ENCODE measurements around the gene PLXDC2.

PLXDC2 gene

DNA sequence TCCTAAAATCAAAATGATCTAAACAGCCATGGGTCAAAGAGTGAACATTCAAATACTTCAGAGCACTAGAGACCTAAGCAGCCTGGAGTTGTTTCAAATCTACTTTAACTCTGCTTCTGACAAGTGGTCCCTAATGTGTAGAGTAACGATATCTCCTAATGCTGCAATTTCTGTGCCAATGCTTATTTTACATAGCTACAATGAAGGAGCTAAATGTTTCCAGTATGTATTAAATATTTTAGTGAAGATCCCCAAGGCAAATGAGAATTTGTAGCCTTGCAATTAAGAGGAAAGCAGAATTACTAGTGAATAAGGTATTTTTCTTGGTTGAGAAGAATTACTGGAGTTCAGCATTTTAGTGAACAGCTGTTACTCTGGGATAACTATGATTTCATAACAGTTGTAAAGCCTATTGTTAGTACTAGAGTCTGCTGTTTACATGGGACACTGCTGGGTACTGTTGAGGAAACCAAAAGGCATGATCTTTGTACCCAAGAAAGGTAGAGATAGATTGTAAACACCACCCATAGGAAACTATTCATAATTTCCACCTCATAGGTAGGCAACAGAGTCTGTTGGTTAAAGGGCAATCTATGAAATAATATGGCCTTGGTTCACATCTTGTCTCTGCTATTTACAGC, 271.9 kb downstream of the PLXDC2 start:
- Histone ChIP-seq H3K4me1 (ENCODE audit: control insufficient read depth, low read length) (no peaks in the 10 kb centered on the region), H3K79me2 (ENCODE audit: control insufficient read depth, low read length) (no peaks in the 10 kb centered on the region), H3K36me3 (ENCODE audit: control insufficient read depth, low read length) (no peaks in the 10 kb centered on the region), H3K27me3 (ENCODE audit: control insufficient read depth, low read length) (no peaks in the 10 kb centered on the region), H3F3A (ENCODE audit: control insufficient read depth, insufficient read depth) (no peaks in the 10 kb centered on the region), H3K4me2 (ENCODE audit: low read length) (no peak overlapping the region), H3K9me2 (replicated peaks; ENCODE audit: control insufficient read depth, low read length) (no peaks in the 10 kb centered on the region), H3K9me3 (ENCODE audit: control insufficient read depth, insufficient read depth, low read length) (no peaks in the 10 kb centered on the region), H3K4me3 (ENCODE audit: low read length) (no peak overlapping the region), H4K20me1 (ENCODE audit: control insufficient read depth, insufficient read depth, low read depth, low read length) (no peaks in the 10 kb centered on the region), H3K27ac (ENCODE audit: low read depth, low read length) (no peak overlapping the region)
- TF ChIP-seq EZH2phosphoT487 (IDR thresholded peaks at IDR 0.05; ENCODE audit: borderline replicate concordance, low read length) = no peak
- TF ChIP-seq, protein P1, sequence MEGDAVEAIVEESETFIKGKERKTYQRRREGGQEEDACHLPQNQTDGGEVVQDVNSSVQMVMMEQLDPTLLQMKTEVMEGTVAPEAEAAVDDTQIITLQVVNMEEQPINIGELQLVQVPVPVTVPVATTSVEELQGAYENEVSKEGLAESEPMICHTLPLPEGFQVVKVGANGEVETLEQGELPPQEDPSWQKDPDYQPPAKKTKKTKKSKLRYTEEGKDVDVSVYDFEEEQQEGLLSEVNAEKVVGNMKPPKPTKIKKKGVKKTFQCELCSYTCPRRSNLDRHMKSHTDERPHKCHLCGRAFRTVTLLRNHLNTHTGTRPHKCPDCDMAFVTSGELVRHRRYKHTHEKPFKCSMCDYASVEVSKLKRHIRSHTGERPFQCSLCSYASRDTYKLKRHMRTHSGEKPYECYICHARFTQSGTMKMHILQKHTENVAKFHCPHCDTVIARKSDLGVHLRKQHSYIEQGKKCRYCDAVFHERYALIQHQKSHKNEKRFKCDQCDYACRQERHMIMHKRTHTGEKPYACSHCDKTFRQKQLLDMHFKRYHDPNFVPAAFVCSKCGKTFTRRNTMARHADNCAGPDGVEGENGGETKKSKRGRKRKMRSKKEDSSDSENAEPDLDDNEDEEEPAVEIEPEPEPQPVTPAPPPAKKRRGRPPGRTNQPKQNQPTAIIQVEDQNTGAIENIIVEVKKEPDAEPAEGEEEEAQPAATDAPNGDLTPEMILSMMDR (IDR thresholded peaks at IDR 0.05; ENCODE audit: low read depth, low read length, poor library complexity, severe bottlenecking) = no peak

- no peaks in the 10 kb centered on the region for H3K27me3 ChIP-seq (ENCODE audit: control insufficient read depth, low read length)
- H3K9me2 ChIP-seq (replicated peaks; ENCODE audit: control insufficient read depth, low read length) = no peaks in the 10 kb centered on the region
- no peak overlapping the region for H3K27ac ChIP-seq (ENCODE audit: low read depth, low read length)
- no peak overlapping the region for H3K4me3 ChIP-seq (ENCODE audit: low read length)
- TF ChIP-seq, protein P1 (IDR thresholded peaks at IDR 0.05; ENCODE audit: low read depth, low read length, poor library complexity, severe bottlenecking) = no peak
- TF ChIP-seq EZH2phosphoT487 (IDR thresholded peaks at IDR 0.05; ENCODE audit: borderline replicate concordance, low read length) = no peak
- no peaks in the 10 kb centered on the region for H3K4me1 ChIP-seq (ENCODE audit: control insufficient read depth, low read length)
- H3K36me3 ChIP-seq (ENCODE audit: control insufficient read depth, low read length) = no peaks in the 10 kb centered on the region
- no peaks in the 10 kb centered on the region for H3K79me2 ChIP-seq (ENCODE audit: control insufficient read depth, low read length)
- no peak overlapping the region for H3K4me2 ChIP-seq (ENCODE audit: low read length)
- H3K9me3 ChIP-seq (ENCODE audit: control insufficient read depth, insufficient read depth, low read length) = no peaks in the 10 kb centered on the region
- no peaks in the 10 kb centered on the region for H4K20me1 ChIP-seq (ENCODE audit: control insufficient read depth, insufficient read depth, low read depth, low read length)
- no peaks in the 10 kb centered on the region for H3F3A ChIP-seq (ENCODE audit: control insufficient read depth, insufficient read depth)
Measured at GRCh38 chr10:20089879-20090278, 273.6 kb downstream of the PLXDC2 start.

DNA sequence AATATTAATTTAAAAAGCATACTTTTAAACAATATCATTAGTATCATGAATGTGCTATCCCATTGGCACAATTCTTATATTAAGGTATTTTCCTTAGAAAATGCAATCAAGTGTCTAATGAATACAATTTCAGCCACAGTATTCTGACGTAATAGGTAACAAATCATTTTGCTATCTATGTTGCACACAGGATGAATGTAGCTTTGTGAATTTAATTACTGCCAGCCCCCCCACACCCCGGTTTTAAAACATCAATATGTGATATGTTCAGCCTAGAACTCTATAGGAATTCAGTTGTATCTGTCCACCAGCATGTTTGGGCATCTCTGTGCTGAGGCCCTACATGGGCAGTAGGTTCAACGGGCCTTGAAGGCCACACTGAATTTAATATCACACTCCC, 274.6 kb downstream of the PLXDC2 start:
- Histone ChIP-seq H3K36me3 (ENCODE audit: control insufficient read depth, low read length) (no peaks in the 10 kb centered on the region), H3K4me2 (ENCODE audit: low read length) (no peak overlapping the region), H3K79me2 (ENCODE audit: control insufficient read depth, low read length) (no peaks in the 10 kb centered on the region), H3F3A (ENCODE audit: control insufficient read depth, insufficient read depth) (no peaks in the 10 kb centered on the region), H3K9me2 (replicated peaks; ENCODE audit: control insufficient read depth, low read length) (no peaks in the 10 kb centered on the region), H3K27ac (ENCODE audit: low read depth, low read length) (no peak overlapping the region), H3K4me1 (ENCODE audit: control insufficient read depth, low read length) (no peaks in the 10 kb centered on the region), H3K27me3 (ENCODE audit: control insufficient read depth, low read length) (no peaks in the 10 kb centered on the region), H3K9me3 (ENCODE audit: control insufficient read depth, insufficient read depth, low read length) (no peaks in the 10 kb centered on the region), H4K20me1 (ENCODE audit: control insufficient read depth, insufficient read depth, low read depth, low read length) (no peaks in the 10 kb centered on the region), H3K4me3 (ENCODE audit: low read length) (no peak overlapping the region)
- TF ChIP-seq, protein P1 (IDR thresholded peaks at IDR 0.05; ENCODE audit: low read depth, low read length, poor library complexity, severe bottlenecking) = no peak
- TF ChIP-seq EZH2phosphoT487 (IDR thresholded peaks at IDR 0.05; ENCODE audit: borderline replicate concordance, low read length) = no peak
